H54 (cell line): Measurements from ENCODE around the gene RRAGB.

Experiments
- DNase-seq: peaks from one replicate; pipeline ENCODE4 v3.0.0; 2011; ENCODE audit warnings: low spot score, mixed read lengths; ENCODE audit not compliant: insufficient read length
- FAIRE-seq: peaks from 3 replicates; lab custom pipeline; 2011; peaks lifted over from hg19 to GRCh38; lab: Jason Lieb, UNC
- POLR2A ChIP-seq: IDR thresholded peaks from 2 replicates; pipeline ENCODE4 v1.6.1; 2011; ENCODE audit warnings: low read depth, mild to moderate bottlenecking, low read length

RRAGB gene

DNA sequence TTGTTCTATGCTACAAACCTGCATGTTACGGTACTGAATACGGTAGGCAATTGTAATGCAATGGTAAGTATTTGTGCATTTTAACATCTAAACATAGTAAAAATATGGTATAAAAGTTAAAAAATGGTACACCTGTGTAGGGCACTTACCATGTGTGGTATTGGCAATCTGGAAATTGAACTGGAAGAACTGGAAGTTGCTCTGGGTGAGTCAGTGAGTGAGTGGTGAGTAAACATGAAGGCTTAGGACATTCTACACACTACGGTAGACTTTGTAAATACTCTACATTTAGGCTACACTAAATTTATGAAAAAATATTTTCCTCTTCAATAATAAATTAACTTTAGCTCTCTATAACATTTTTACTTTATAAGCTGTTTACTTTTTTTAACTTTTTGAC, 78.9 kb downstream of the RRAGB start:
- TF ChIP-seq POLR2A, result no peak
- DNase-seq, result no peak
- no peak for FAIRE-seq

DNA sequence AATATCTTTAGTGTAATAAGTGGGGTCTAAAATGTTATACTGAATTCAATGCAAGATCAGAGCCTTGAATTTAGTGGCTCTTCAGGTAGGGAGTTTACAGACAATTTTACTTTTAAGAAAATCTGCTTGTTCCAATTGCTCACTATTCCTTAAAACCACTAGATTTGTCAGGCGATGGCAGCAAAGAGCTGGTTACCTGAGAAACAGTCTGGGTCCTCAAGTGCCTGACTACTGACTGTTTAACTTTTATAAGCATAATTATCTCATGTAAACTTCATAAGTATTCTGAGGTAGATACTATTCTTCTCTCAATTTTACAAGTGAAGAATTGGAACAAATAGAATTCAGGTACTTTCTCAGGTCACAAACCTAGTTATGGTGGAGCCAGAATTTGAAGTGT, 84.3 kb downstream of the RRAGB start:
- DNase-seq, result no peak
- no peak for TF ChIP-seq POLR2A
- FAIRE-seq, result no peak
